ENCODE results near the gene GIPC2.

- TF ChIP-seq CTCF (IDR thresholded peaks at IDR 0.05; ENCODE audit: low read depth, low read length, poor library complexity, severe bottlenecking) (no peak), EZH2phosphoT487 (IDR thresholded peaks at IDR 0.05; ENCODE audit: borderline replicate concordance, low read length) (no peak)
These were observed 40.0 kb upstream of the GIPC2 start for GRCh38 chr1:78005755-78006154.
